ENCODE results near the gene LRRC32. TPM values are rescaled to one million over a fixed set of nuclear protein-coding genes. Genes with fewer than 3 reads are reported as not detected.

Gene LRRC32
- total RNA-seq, 1 donor from 2014 or later = 24.4 TPM

DNA sequence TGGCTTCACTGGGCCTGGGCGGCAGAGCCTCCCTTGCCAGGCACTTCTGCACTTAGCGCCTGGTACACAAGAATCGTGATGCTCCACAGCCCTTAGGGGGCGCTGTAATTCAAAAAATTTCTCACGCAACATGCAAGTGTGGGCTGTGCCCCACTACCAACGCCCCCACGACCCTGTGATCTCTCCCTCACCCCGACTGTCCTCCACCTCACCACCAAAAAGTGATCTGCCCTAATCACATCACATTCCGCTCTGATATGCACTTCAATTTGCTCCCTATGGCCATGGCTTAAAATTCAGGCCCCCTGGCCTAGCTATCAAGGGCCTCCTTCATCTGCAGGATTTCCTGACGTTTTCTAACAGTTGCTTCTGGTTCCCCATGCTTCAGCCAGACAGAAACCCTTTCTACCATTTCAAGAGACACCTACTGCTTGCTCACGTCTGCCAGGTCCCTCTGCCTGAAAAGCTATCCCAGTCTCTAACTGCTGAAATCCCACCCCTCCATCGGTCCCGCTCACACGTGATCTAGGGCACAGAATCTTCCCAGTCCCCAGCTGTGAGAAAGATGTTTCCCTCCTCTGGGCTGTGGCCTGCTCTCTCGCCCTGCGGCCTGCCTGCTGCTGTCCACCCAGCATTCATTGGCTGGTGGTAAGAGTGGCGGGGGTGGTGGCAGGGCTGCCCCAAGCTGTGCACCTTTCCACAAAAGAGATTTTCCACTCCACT, 27.9 kb upstream of the LRRC32 start:
- no peak overlapping the region for H3K4me2 ChIP-seq (ENCODE audit: low read length)
- H3K9ac ChIP-seq (ENCODE audit: low read length) = no peak overlapping the region
- H3K4me3 ChIP-seq (ENCODE audit: insufficient read depth, low read depth, low read length) = no peak overlapping the region
- H3K27me3 ChIP-seq (ENCODE audit: insufficient read depth, low read length) = no peaks in the 10 kb centered on the region
- Mint-ChIP-seq H3K9me3 (ENCODE audit: unreplicated experiment) (no peaks in the 10 kb centered on the region), H3K4me3 (ENCODE audit: unreplicated experiment) (no peak overlapping the region), H3K27me3 (ENCODE audit: low read depth, unreplicated experiment) (peaks cover 9% of the 10 kb centered on the region), H3K27ac (ENCODE audit: unreplicated experiment) (no peak overlapping the region), H3K36me3 (ENCODE audit: low read depth, unreplicated experiment) (no peaks in the 10 kb centered on the region), H3K4me1 (ENCODE audit: low read depth, unreplicated experiment) (peaks cover 39% of the 10 kb centered on the region)
- TF ChIP-seq EZH2 (IDR thresholded peaks at IDR 0.05; ENCODE audit: insufficient read depth, low read length) = no peak
- TF ChIP-seq, protein P1, sequence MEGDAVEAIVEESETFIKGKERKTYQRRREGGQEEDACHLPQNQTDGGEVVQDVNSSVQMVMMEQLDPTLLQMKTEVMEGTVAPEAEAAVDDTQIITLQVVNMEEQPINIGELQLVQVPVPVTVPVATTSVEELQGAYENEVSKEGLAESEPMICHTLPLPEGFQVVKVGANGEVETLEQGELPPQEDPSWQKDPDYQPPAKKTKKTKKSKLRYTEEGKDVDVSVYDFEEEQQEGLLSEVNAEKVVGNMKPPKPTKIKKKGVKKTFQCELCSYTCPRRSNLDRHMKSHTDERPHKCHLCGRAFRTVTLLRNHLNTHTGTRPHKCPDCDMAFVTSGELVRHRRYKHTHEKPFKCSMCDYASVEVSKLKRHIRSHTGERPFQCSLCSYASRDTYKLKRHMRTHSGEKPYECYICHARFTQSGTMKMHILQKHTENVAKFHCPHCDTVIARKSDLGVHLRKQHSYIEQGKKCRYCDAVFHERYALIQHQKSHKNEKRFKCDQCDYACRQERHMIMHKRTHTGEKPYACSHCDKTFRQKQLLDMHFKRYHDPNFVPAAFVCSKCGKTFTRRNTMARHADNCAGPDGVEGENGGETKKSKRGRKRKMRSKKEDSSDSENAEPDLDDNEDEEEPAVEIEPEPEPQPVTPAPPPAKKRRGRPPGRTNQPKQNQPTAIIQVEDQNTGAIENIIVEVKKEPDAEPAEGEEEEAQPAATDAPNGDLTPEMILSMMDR (IDR thresholded peaks at IDR 0.05; ENCODE audit: insufficient read depth, low read depth, low read length) = peak; percentile 20
- H3K79me2 ChIP-seq (ENCODE audit: insufficient read depth, low read length) = no peaks in the 10 kb centered on the region
- H4K20me1 ChIP-seq (ENCODE audit: insufficient read depth, low read length) = no peaks in the 10 kb centered on the region
- no peak overlapping the region for H3K27ac ChIP-seq (ENCODE audit: low read depth, low read length)
- FAIRE-seq = no peak
- DNase-seq (ENCODE audit: low read depth) = no peak
- H3K9me3 ChIP-seq (ENCODE audit: insufficient read depth, low read depth, low read length) = no peaks in the 10 kb centered on the region
- no peak overlapping the region for H2AFZ ChIP-seq (ENCODE audit: low read depth, low read length)
- no peaks in the 10 kb centered on the region for H3K36me3 ChIP-seq (ENCODE audit: insufficient read depth, low read length)
- peaks cover 43% of the 10 kb centered on the region for H3K4me1 ChIP-seq (ENCODE audit: insufficient read depth, low read length)

DNA sequence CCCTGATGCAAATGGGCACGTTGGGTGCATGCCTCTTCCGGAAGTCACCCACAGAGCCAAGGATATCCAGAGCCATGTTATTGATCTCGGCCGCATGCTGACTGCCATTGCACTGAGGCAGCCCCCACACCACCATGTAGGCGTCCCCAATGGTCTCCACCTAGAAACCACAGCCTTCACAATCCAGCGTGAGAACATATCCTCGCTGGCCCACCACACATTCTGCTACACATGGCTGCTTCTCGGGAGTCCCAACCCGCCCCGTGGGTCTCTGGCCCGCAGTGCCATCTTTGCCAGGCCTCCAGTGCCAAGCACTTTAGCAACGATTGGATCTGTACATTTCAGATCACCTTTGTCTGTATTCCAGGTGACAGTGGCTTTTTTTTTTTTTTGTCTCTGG, 26.2 kb upstream of the LRRC32 start:
- peaks cover 17% of the 10 kb centered on the region for H3K27me3 Mint-ChIP-seq (ENCODE audit: low read depth, unreplicated experiment)
- H3K79me2 ChIP-seq (ENCODE audit: insufficient read depth, low read length) = no peaks in the 10 kb centered on the region
- H3K36me3 Mint-ChIP-seq (ENCODE audit: low read depth, unreplicated experiment) = no peaks in the 10 kb centered on the region
- DNase-seq (ENCODE audit: low read depth) (no peak), FAIRE-seq (no peak)
- no peak overlapping the region for H2AFZ ChIP-seq (ENCODE audit: low read depth, low read length)
- no peak overlapping the region for H3K27ac Mint-ChIP-seq (ENCODE audit: unreplicated experiment)
- H3K4me3 Mint-ChIP-seq (ENCODE audit: unreplicated experiment) = no peak overlapping the region
- peaks cover 38% of the 10 kb centered on the region for H3K4me1 ChIP-seq (ENCODE audit: insufficient read depth, low read length)
- no peaks in the 10 kb centered on the region for H3K36me3 ChIP-seq (ENCODE audit: insufficient read depth, low read length)
- H3K4me2 ChIP-seq (ENCODE audit: low read length) = no peak overlapping the region
- TF ChIP-seq, protein P1 (IDR thresholded peaks at IDR 0.05; ENCODE audit: insufficient read depth, low read depth, low read length) = no peak
- TF ChIP-seq EZH2 (IDR thresholded peaks at IDR 0.05; ENCODE audit: insufficient read depth, low read length) = no peak
- no peak overlapping the region for H3K9ac ChIP-seq (ENCODE audit: low read length)
- H3K9me3 ChIP-seq (ENCODE audit: insufficient read depth, low read depth, low read length) = no peaks in the 10 kb centered on the region
- H3K27ac ChIP-seq (ENCODE audit: low read depth, low read length) = no peak overlapping the region
- H3K27me3 ChIP-seq (ENCODE audit: insufficient read depth, low read length) = no peaks in the 10 kb centered on the region
- no peak overlapping the region for H3K4me3 ChIP-seq (ENCODE audit: insufficient read depth, low read depth, low read length)
- H3K4me1 Mint-ChIP-seq (ENCODE audit: low read depth, unreplicated experiment) = peaks cover 39% of the 10 kb centered on the region
- H3K9me3 Mint-ChIP-seq (ENCODE audit: unreplicated experiment) = no peaks in the 10 kb centered on the region
- H4K20me1 ChIP-seq (ENCODE audit: insufficient read depth, low read length) = no peaks in the 10 kb centered on the region

DNA sequence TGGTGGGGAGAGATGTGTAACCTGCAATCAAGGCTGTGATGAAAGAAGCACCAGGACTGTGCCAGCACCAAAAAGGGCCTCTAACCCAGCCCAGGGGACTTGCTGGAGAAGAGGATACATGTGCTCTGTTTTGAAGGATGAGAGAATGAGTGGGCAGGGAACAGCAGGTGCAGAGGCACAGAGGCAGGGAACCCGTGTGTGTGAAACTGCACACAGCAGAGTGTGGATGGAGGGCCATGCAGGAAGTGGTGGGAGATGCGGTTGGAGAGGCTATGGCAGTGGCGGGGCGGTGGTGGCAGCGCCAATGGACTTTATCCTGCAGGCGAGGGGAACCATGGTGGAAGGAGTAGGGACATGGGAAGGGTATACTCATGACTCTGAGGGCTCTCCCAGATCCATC, 25.2 kb upstream of the LRRC32 start:
- H3K36me3 Mint-ChIP-seq (ENCODE audit: low read depth, unreplicated experiment) = no peaks in the 10 kb centered on the region
- Histone ChIP-seq H3K4me2 (ENCODE audit: low read length) (no peak overlapping the region), H4K20me1 (ENCODE audit: insufficient read depth, low read length) (no peaks in the 10 kb centered on the region), H3K27ac (ENCODE audit: low read depth, low read length) (no peak overlapping the region), H3K9me3 (ENCODE audit: insufficient read depth, low read depth, low read length) (no peaks in the 10 kb centered on the region), H3K79me2 (ENCODE audit: insufficient read depth, low read length) (no peaks in the 10 kb centered on the region), H2AFZ (ENCODE audit: low read depth, low read length) (no peak overlapping the region), H3K36me3 (ENCODE audit: insufficient read depth, low read length) (no peaks in the 10 kb centered on the region), H3K4me3 (ENCODE audit: insufficient read depth, low read depth, low read length) (no peak overlapping the region), H3K27me3 (ENCODE audit: insufficient read depth, low read length) (no peaks in the 10 kb centered on the region), H3K9ac (ENCODE audit: low read length) (no peak overlapping the region), H3K4me1 (ENCODE audit: insufficient read depth, low read length) (peaks cover 28% of the 10 kb centered on the region)
- peaks cover 29% of the 10 kb centered on the region for H3K4me1 Mint-ChIP-seq (ENCODE audit: low read depth, unreplicated experiment)
- TF ChIP-seq EZH2 (IDR thresholded peaks at IDR 0.05; ENCODE audit: insufficient read depth, low read length) = no peak
- TF ChIP-seq, protein P1 (IDR thresholded peaks at IDR 0.05; ENCODE audit: insufficient read depth, low read depth, low read length) = no peak
- H3K27me3 Mint-ChIP-seq (ENCODE audit: low read depth, unreplicated experiment) = peaks cover 22% of the 10 kb centered on the region
- no peak overlapping the region for H3K4me3 Mint-ChIP-seq (ENCODE audit: unreplicated experiment)
- FAIRE-seq (no peak), DNase-seq (ENCODE audit: low read depth) (no peak)
- H3K9me3 Mint-ChIP-seq (ENCODE audit: unreplicated experiment) = no peaks in the 10 kb centered on the region
- no peak overlapping the region for H3K27ac Mint-ChIP-seq (ENCODE audit: unreplicated experiment)

Measured in astrocyte (in vitro differentiated cells and primary cell).